ENCODE data around the gene EDRF1. TPM values are rescaled to one million over a fixed set of nuclear protein-coding genes. Genes with fewer than 3 reads are reported as not detected.

Gene EDRF1
- total and polyA plus RNA-seq, 10 of the 15 experiments (the other 5 are each of a cell fraction or from before 2014, with no cell fraction given) = 16.8 to 99.7 (median 42.9) TPM

- TF ChIP-seq E2F4 (IDR thresholded peaks at IDR 0.05; ENCODE audit: low read depth, low read length) = peak; percentile 78
- TF ChIP-seq FOXK2 (IDR thresholded peaks at IDR 0.05) = peak; percentile 52; the same call in 1 of the 2 replicates
- no peak for TF ChIP-seq USF2 (IDR thresholded peaks at IDR 0.05; ENCODE audit: borderline replicate concordance, low read depth, low read length)
- TF ChIP-seq MXI1 (IDR thresholded peaks at IDR 0.05; ENCODE audit: low read depth, low read length) = peak; percentile 76
- TF ChIP-seq SMC3 (IDR thresholded peaks at IDR 0.05; ENCODE audit: borderline replicate concordance, low read length) = peak; percentile 8; the same call in 1 of the 2 replicates
- peak; percentile 52; the same call in 1 of the 2 replicates for TF ChIP-seq NFXL1 (IDR thresholded peaks at IDR 0.05; ENCODE audit: borderline replicate concordance)
- TF ChIP-seq BACH1 (IDR thresholded peaks at IDR 0.05; ENCODE audit: borderline replicate concordance) = 0 out of 2 replicates have a peak, but pooled peaks have one; percentile 22
- peak; percentile 50 for TF ChIP-seq GATAD2B (conservative IDR thresholded peaks at IDR 0.05; ENCODE audit: low read depth)
- peak; percentile 47; the same call in 1 of the 2 replicates for TF ChIP-seq IKZF1 (conservative IDR thresholded peaks at IDR 0.05)
- TF ChIP-seq CREM (IDR thresholded peaks at IDR 0.05; ENCODE audit: low read depth) = peak; percentile 60
- peak; percentile 95 for TF ChIP-seq PKNOX1 (IDR thresholded peaks at IDR 0.05)
- peak in 1 of 2 experiments; percentile 8; a peak in 2 of 4 replicates for TF ChIP-seq IKZF2 (IDR thresholded peaks at IDR 0.05)
- peak; percentile 68; the same call in 1 of the 2 replicates for TF ChIP-seq ASH2L (IDR thresholded peaks at IDR 0.05; ENCODE audit: borderline replicate concordance, low read depth)
- TF ChIP-seq EGR1 (IDR thresholded peaks at IDR 0.05; ENCODE audit: borderline replicate concordance in 1 of 2, low read depth in 2 of 2, low read length in 2 of 2) = peak in 1 of 2 experiments; percentile 34; a peak in 1 of 3 replicates
- no peak for TF ChIP-seq NFIC (IDR thresholded peaks at IDR 0.05; ENCODE audit: low read depth, low read length)
- no peak for TF ChIP-seq SMARCA5 (IDR thresholded peaks at IDR 0.05)
- peak; percentile 81 for TF ChIP-seq PBX3 (IDR thresholded peaks at IDR 0.05; ENCODE audit: insufficient replicate concordance, low read depth, low read length)
- peak; percentile 87 for TF ChIP-seq ZBTB40 (IDR thresholded peaks at IDR 0.05; ENCODE audit: borderline replicate concordance)
Measured at GRCh38 chr10:125719173-125720001, at the start of gene EDRF1 (continued).

Measured in GM12878 (cell line).